SK-N-SH (cell line): ENCODE measurements around the gene CPEB4.

Experiments used
- EZH2phosphoT487 ChIP-seq: fragments of 200-600 bp; sonication (generic); IDR thresholded peaks from 2 replicates; pipeline ENCODE4 v1.6.1; 2017; ENCODE audit warnings: low read depth, mixed run types, mild to moderate bottlenecking, antibody characterized with exemption, moderate library complexity, borderline replicate concordance
- POLR2AphosphoS5 ChIP-seq: IDR thresholded peaks from 2 replicates; pipeline ENCODE4 v1.6.1; 2012; ENCODE audit warnings: low read depth, low read length
- TAF1 ChIP-seq: IDR thresholded peaks from 2 replicates; pipeline ENCODE4 v1.6.1; 2012; ENCODE audit warnings: low read depth, mild to moderate bottlenecking, low read length, moderate library complexity, borderline replicate concordance
- YY1 ChIP-seq: IDR thresholded peaks from 2 replicates; pipeline ENCODE4 v1.4.0; 2012; ENCODE audit warnings: low read depth, mild to moderate bottlenecking
- TF ChIP-seq, protein P1 (sequence below): fragments of 200-600 bp; sonication (generic); IDR thresholded peaks from 2 replicates; pipeline ENCODE4 v1.6.1; 2017; ENCODE audit warnings: antibody characterized with exemption, mild to moderate bottlenecking, moderate library complexity
- TF ChIP-seq, protein P2 (sequence below): IDR thresholded peaks from 2 replicates; pipeline ENCODE4; 2012
- TF ChIP-seq, protein P3 (sequence below): IDR thresholded peaks from 2 replicates; pipeline ENCODE4 v1.6.1; 2012; ENCODE audit warnings: mild to moderate bottlenecking, low read depth, low read length, moderate library complexity
- TF ChIP-seq, protein P4 (sequence below): IDR thresholded peaks from 2 replicates; pipeline ENCODE4 v1.4.0; 2012; ENCODE audit warnings: low read depth

DNA sequence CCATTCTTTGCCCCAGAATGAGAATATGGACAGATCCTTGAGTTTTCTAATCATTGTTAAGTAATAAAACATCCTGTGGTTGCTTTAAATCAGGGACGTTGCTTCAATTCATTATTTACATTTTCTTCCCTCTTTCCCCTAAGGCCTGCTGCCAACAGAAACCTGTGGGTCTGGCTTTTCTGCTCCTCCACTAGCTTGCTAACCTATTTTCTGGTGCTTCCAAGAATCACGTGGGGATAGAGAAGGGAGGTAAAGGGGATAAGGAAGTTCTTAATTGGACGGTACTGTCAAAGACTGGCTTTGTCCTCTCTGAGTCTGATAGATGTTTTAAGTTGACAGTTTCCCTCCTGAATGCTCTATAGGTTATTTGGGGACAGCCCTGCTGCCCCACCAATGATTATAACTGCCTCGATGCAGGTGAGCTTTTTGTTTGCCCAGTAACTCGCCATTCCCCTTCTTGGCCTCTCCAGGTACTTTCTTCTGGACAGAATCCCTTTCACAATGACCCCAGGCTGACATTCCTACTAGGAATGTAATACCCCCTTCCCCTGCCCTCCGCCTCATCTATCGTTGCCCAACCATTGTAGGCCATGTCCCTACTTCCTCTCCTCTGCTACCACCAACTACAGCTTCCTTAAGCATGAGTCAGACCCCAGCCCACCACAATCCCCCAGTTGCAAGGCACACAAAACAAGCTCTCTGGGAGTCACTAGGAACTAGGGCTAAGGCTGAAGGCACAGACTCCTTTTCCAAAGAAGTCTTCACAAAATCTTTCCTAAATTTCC is 19.9 kb upstream of the CPEB4 start:
- TF ChIP-seq, protein P1, sequence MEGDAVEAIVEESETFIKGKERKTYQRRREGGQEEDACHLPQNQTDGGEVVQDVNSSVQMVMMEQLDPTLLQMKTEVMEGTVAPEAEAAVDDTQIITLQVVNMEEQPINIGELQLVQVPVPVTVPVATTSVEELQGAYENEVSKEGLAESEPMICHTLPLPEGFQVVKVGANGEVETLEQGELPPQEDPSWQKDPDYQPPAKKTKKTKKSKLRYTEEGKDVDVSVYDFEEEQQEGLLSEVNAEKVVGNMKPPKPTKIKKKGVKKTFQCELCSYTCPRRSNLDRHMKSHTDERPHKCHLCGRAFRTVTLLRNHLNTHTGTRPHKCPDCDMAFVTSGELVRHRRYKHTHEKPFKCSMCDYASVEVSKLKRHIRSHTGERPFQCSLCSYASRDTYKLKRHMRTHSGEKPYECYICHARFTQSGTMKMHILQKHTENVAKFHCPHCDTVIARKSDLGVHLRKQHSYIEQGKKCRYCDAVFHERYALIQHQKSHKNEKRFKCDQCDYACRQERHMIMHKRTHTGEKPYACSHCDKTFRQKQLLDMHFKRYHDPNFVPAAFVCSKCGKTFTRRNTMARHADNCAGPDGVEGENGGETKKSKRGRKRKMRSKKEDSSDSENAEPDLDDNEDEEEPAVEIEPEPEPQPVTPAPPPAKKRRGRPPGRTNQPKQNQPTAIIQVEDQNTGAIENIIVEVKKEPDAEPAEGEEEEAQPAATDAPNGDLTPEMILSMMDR, result no peak
- TF ChIP-seq, protein P2, sequence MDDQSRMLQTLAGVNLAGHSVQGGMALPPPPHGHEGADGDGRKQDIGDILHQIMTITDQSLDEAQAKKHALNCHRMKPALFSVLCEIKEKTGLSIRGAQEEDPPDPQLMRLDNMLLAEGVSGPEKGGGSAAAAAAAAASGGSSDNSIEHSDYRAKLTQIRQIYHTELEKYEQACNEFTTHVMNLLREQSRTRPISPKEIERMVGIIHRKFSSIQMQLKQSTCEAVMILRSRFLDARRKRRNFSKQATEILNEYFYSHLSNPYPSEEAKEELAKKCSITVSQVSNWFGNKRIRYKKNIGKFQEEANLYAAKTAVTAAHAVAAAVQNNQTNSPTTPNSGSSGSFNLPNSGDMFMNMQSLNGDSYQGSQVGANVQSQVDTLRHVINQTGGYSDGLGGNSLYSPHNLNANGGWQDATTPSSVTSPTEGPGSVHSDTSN, result no peak
- TF ChIP-seq YY1, result no peak
- TF ChIP-seq, protein P3, sequence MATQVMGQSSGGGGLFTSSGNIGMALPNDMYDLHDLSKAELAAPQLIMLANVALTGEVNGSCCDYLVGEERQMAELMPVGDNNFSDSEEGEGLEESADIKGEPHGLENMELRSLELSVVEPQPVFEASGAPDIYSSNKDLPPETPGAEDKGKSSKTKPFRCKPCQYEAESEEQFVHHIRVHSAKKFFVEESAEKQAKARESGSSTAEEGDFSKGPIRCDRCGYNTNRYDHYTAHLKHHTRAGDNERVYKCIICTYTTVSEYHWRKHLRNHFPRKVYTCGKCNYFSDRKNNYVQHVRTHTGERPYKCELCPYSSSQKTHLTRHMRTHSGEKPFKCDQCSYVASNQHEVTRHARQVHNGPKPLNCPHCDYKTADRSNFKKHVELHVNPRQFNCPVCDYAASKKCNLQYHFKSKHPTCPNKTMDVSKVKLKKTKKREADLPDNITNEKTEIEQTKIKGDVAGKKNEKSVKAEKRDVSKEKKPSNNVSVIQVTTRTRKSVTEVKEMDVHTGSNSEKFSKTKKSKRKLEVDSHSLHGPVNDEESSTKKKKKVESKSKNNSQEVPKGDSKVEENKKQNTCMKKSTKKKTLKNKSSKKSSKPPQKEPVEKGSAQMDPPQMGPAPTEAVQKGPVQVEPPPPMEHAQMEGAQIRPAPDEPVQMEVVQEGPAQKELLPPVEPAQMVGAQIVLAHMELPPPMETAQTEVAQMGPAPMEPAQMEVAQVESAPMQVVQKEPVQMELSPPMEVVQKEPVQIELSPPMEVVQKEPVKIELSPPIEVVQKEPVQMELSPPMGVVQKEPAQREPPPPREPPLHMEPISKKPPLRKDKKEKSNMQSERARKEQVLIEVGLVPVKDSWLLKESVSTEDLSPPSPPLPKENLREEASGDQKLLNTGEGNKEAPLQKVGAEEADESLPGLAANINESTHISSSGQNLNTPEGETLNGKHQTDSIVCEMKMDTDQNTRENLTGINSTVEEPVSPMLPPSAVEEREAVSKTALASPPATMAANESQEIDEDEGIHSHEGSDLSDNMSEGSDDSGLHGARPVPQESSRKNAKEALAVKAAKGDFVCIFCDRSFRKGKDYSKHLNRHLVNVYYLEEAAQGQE, result no peak
- TF ChIP-seq TAF1, result no peak
- TF ChIP-seq, protein P4, sequence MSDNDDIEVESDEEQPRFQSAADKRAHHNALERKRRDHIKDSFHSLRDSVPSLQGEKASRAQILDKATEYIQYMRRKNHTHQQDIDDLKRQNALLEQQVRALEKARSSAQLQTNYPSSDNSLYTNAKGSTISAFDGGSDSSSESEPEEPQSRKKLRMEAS, result no peak
- no peak for TF ChIP-seq EZH2phosphoT487
- no peak for TF ChIP-seq POLR2AphosphoS5
